ENCODE results near the gene TAF11L7.
"Not testable (repeated sequence)": the region's sequence is repeated elsewhere in the genome, so short reads cannot be mapped to it uniquely, and the experiment has no call there.

TAF11L7 gene

DNA sequence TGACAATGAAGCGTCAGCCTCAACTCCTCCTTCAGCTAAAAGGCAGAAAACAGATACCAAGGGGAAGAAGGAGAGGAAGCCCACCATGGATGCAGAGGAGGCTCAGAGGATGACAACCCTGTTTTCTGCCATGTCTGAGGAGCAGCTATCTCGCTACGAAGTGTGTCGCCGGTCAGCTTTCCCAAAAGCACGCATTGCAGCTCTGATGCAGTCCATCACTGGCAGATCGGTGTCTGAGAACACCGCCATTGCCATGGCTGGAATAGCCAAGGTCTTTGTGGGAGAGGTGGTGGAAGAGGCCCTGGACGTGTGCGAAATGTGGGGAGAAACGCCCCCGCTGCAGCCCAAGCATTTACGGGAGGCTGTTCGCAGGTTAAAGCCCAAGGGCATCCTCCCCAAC is 19.4 kb upstream of the TAF11L7 start:
- TF ChIP-seq, protein P1, sequence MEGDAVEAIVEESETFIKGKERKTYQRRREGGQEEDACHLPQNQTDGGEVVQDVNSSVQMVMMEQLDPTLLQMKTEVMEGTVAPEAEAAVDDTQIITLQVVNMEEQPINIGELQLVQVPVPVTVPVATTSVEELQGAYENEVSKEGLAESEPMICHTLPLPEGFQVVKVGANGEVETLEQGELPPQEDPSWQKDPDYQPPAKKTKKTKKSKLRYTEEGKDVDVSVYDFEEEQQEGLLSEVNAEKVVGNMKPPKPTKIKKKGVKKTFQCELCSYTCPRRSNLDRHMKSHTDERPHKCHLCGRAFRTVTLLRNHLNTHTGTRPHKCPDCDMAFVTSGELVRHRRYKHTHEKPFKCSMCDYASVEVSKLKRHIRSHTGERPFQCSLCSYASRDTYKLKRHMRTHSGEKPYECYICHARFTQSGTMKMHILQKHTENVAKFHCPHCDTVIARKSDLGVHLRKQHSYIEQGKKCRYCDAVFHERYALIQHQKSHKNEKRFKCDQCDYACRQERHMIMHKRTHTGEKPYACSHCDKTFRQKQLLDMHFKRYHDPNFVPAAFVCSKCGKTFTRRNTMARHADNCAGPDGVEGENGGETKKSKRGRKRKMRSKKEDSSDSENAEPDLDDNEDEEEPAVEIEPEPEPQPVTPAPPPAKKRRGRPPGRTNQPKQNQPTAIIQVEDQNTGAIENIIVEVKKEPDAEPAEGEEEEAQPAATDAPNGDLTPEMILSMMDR (IDR thresholded peaks at IDR 0.05; ENCODE audit: control insufficient read depth, extremely low read depth, insufficient read depth), result no peak
- no peak overlapping the region for H3K4me3 ChIP-seq (ENCODE audit: low read depth, low read length)
- no peak for DNase-seq (ENCODE audit: low read depth)

DNA sequence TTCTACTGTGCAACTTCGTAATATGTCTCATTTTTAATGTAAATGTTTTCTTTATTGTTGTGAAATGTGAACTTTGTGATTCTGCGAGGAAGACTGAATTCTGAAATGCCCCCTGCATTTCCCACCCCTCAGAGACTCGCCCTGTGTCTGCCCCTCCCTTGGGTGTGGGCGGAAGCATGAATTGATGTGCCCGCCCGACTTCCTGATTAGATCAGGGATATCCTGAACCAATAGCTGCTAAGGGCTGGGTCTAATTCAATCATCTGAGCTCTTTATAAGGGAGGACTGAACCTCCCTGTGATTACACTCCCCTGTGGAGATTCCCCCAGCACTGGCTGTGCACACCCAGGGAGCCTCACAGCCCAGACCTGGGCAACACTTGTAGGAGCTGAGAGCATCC is 18.3 kb upstream of the TAF11L7 start, which contains the start of gene TAF11L11:
Gene TAF11L11, plus strand, starts transcription at position 304 of the 400 bp plus-strand sequence.
- DNase-seq (ENCODE audit: low read depth), result not testable (repeated sequence)

DNA sequence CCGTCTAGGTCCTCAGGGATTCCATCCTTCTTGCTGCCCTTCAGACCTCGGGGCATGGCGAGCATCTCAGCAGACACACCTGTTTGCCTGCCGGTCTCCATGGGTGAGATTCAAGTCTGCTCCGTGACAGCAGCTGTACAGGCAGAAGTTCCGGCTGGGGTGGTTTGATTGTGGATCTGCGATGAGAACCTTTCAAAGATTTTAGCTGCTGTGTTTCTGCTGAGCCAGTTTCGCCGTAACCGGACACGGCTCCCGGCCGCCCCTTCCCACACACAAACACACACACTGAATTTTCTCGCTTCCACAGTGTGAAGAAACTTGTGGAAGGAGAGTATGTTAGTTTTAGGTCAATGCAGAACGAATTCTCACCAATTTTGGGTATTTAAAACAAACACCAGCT is 12.2 kb upstream of the TAF11L7 start, which contains the start of gene TAF11L10:
Gene TAF11L10, minus strand, starts transcription at position 101 of the 400 bp plus-strand sequence.
- DNase-seq (ENCODE audit: low read depth), result not testable (repeated sequence)

More for the DNA sequence above, 18.3 kb upstream of the TAF11L7 start, which contains the start of gene TAF11L11:
- H3K4me3 ChIP-seq (ENCODE audit: low read depth, low read length), result not testable (repeated sequence)

DNA sequence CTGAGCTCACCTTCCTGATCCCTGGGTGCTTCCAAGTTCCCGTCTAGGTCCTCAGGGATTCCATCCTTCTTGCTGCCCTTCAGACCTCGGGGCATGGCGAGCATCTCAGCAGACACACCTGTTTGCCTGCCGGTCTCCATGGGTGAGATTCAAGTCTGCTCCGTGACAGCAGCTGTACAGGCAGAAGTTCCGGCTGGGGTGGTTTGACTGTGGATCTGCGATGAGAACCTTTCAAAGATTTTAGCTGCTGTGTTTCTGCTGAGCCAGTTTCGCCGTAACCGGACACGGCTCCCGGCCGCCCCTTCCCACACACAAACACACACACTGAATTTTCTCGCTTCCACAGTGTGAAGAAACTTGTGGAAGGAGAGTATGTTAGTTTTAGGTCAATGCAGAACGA is 8.7 kb upstream of the TAF11L7 start, which contains the start of gene TAF11L9:
Gene TAF11L9, minus strand, starts transcription at position 140 of the 400 bp plus-strand sequence.
- H3K4me3 ChIP-seq (ENCODE audit: low read depth, low read length); DNase-seq (ENCODE audit: low read depth): not testable (repeated sequence)

More for the DNA sequence above, 12.2 kb upstream of the TAF11L7 start, which contains the start of gene TAF11L10:
- H3K4me3 ChIP-seq (ENCODE audit: low read depth, low read length), result not testable (repeated sequence)

DNA sequence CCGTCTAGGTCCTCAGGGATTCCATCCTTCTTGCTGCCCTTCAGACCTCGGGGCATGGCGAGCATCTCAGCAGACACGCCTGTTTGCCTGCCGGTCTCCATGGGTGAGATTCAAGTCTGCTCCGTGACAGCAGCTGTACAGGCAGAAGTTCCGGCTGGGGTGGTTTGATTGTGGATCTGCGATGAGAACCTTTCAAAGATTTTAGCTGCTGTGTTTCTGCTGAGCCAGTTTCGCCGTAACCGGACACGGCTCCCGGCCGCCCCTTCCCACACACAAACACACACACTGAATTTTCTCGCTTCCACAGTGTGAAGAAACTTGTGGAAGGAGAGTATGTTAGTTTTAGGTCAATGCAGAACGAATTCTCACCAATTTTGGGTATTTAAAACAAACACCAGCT is 5.3 kb upstream of the TAF11L7 start, which contains the start of gene TAF11L8:
Gene TAF11L8, minus strand, starts transcription at position 101 of the 400 bp plus-strand sequence.
- H3K4me3 ChIP-seq (ENCODE audit: low read depth, low read length); DNase-seq (ENCODE audit: low read depth): not testable (repeated sequence)

Data from LNCaP clone FGC (cell line).